Stimulated activated CD4-positive, alpha-beta T cell treated with anti-CD3 and anti-CD28 coated beads, Interleukin-15, amount 100 ng/mL, for 1 hour (primary cell): Measurements from ENCODE around the gene FBXW5.
A peak's percentile ranks its signal among the peaks of the same experiment; 100 is the strongest.

ENCODE experiments used
- DNase-seq, 2 donors: peaks; one replicate each; pipeline ENCODE4 v3.0.0-alpha.2; 2020; ENCODE audit warnings: low read depth in 1 of 2, low spot score in 1 of 2

Gene FBXW5

DNA sequence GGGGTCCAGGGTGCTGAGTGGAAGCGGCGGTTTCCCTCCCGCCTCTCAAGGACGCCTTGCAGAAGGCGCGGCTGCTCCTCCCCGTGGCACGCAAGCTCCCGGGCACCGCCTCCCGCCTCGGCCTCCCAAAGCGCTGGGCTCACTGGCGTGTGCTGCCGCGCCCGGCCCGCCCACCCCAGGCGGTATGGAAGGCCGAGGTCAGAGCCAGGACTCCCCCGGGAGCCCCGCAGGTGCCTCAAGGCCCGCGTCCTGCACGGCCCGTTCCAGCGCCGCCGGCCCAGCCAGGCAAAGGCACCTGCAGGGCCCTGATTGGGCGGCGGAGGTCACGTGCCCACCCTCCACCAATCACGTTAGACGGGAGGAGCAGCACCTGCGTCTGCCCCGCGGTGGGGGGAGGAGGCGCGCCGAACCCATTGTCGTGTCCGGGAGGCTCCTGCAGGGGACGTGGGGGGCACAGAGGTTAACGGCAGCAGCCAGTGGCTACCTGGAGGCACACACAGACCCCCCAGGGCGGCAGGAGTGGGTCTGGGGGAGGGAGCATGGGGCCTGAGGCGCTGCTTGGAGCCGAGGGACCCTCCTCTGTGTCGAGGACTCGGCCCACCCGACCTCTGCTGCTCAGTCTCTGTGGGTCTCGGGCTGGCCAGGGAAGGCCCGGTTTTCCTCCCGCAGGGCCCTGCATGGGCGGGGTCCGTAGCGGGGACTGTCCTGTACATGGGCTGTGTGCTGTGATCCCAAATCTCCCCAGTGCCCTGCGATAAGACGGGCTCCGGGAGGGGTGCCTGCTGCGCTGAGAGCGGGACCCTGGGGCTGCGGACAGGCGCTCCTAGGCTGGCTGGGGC, 5.5 kb upstream of the FBXW5 start:
- DNase-seq = peak; percentile 93 to 95

DNA sequence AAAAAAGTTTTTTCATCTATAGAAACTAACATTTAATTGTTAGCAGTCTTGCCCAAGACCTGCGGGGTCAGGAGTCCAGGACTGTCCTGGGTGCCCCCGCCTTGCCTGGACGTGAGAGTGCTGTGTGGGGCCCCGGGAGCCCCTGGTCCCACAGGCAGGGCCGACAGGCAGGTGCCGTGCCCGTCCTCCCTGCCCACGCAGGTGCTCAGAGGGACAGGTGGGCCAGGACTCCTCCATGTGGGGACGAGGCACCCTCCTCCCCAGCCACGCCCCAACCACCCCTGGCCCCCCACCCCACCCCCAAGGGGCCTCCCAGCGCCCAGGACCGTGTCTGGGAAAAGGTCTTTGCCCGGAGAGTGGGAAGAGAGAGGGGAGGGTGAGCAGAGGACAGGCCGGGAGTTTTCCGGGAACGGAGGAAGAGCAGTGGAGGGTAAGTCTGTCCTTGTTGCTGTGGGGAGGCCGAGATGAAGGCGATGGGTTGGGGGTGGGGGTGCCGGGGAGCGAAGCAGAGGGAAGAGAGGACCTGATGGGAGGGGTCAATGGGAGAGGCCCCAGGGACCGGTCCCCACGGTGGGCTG, 4.8 kb upstream of the FBXW5 start:
- no peak for DNase-seq

DNA sequence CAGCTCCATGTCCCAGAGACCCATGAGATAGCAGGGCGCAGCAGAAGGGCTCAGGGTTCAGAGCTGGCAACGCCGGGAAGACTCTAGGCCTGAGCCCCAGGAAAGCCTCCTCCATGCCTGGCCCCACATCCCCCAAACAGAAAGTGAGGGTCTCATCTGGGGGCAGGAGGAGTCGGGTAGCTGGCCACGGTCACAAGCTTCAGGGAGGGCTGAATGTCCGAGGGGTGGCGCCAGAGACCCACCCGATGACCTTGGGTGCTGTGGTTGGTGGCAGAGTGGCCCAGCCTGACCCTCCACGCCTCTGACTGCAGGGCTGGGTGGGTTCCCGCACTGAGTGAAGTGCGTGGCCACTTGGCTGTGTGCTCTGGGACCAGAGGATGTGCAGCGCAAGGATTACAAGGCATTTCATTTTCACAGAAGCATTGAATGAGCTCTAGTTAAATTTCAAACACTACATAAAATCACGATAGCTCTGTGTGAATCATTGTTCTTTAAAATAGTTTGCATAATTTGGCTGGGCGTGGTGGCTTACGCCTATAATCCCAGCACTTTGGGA, 3.5 kb upstream of the FBXW5 start:
- no peak for DNase-seq

DNA sequence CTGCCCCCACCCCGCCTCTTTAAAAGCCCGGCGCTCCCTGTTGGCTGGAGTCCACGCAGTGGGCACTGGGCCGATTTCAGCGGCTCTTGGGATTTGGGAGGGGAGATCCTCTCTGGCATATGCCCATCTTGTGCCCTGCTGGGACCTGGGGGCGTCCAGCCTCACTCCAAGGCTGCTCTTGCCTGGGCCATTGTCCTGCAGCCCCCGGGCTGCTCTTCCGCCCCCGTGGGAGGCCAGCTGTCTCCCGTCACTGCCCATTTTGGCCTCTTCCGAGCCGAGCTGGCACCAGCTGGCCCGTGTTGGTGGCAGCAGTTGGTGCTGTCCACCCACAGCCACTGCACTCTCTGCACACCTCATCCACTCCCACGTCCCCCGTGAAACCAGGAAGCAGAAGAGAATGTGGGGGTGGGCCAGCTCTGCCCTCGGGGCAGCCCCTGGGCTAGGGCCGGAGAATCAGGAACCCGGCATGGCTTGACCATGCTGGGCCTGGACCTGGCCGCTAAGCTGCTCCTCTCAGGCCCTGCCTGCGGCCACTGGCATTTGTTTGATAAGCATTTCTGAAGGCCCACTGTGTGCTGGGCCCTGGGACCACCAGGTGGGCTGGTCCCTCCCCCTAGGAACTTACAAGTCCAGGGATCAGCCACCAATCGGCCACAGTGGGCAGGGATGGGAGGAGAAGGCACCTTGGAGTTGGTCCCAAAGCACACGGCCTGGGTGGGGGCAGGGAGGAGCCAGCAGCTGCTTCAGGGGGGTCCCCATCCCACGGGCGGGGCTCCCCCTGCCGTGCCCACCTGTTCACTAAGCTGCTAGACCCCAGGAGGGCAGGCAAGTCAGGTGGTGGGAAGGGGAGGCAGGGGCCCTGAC, 2.7 kb upstream of the FBXW5 start:
- DNase-seq = no peak

DNA sequence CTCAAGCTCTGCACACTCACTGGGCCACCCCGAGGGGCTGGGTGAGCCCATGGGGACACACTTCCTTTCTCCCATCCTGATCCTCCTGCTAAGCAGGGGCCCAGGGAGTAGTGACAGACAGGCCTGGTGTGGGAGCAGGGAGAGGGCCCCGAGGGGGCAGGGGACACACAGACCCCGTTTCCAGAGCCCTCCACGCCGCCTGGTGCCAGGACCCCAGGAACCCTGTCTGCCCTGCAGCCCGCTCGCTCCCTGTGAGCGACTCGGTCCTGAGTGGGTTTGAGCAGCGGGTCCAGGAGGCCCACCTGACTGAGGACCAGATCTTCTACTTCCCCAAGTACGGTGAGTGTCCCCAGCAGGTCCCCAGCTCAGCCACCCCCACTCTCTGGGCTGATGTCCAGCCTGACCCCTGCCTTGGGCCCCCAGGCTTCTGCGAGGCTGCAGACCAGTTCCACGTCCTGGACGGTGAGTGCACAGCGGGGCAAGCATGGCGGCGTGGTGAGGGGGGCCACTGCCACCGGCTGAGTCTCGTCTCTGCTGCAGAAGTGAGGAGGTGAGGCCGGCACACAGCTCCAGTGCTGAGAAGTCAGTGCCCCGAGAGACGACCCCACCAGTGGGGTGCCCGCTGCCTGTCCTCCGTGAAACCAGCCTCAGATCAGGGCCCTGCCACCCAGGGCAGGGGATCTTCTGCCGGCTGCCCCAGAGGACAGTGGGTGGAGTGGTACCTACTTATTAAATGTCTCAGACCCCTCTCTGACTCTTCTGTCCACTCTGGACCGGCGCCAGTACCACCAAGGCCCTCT, 1.9 kb upstream of the FBXW5 start:
- DNase-seq = no peak

DNA sequence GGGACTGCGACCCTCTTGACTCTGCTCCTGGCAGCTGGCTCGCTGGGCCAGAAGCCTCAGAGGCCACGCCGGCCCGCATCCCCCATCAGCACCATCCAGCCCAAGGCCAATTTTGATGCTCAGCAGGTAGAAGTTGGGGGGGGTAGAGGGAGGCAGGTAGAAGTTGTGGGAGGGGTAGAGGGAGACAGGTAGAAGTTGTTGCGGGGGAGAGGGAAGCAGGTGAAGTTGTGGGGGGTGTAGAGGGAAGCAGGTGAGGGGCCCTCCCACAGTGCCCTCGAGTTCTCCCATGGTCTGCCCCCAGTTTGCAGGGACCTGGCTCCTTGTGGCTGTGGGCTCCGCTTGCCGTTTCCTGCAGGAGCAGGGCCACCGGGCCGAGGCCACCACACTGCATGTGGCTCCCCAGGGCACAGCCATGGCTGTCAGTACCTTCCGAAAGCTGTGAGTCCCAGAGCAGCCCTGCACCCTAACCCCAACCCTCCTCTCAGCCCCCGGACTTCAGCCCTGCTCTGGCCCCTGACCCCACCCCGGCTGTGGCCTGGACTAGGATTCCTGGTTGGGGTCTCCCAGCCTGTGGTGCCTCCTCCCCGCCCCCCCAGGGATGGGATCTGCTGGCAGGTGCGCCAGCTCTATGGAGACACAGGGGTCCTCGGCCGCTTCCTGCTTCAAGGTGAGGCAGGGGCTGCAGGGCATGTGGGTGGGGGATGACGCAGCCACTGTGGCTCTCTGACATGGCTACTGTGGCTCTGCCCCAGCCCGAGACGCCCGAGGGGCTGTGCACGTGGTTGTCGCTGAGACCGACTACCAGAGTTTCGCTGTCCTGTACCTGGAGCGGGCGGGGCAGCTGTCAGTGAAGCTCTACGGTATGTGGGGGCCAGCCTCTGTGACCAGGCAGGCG, 1.0 kb upstream of the FBXW5 start:
- DNase-seq = no peak

DNA sequence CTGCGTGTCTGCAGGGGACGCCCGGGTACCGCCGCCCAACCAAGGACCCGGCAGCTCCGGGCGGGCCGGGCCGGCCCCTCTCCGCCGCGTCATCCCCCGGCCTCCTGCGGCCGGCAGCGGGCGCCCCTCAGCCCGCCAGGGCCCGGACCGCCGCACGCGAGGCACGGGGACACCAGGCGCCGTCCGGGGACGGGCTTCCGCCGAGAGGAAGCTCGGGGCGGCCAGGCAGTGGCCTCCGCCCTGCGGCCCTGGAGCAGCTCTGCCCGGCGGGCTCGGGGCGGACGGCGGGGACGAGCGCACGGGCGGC, 373 bp downstream of the FBXW5 start:
- peak in 1 of 2 donors; percentile 24 for DNase-seq

DNA sequence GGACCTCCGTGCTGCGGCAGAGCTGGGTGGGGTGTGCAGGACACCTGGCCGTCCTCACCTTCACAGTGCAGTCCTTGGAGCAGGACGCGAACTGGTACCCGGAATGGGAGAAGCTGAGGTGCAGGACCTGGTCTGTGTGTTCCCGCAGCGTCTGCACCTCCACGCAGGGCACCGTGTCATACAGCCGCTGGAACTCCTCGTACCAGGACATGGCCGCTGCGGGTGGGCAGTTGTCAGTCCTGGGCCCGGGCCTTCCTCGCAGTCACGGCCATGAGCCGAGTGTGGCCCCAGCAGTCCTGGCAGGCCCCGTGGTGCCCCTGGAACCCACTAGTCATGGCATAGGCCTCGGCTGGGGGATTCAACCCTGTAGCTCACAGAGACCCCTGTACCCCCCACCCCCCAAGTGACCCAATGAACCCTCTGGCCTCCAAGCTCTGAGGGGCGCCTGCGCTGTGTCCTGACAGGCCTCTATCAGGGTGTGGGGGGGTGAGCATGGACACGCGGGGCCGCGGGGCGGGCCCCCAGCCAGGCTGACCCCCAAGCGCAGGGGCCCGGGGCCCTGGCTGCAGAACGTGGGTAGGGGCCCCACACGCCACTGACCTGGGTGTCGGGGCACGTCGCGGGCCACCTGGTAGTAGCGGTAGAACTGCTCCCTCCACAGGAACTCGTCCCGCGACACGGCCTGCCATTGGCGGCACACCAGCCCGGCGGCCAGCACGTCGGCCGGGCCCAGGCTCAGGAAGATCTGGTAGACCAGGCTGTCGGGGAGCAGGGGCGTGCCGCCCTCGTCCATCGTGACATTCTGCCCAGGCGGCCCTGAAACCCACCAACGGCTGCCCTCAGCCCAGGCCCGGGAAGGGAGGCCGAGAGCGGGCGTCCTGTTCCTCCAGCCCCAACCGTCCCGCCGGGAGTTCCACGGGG, 987 bp downstream of the FBXW5 start:
- no peak for DNase-seq

DNA sequence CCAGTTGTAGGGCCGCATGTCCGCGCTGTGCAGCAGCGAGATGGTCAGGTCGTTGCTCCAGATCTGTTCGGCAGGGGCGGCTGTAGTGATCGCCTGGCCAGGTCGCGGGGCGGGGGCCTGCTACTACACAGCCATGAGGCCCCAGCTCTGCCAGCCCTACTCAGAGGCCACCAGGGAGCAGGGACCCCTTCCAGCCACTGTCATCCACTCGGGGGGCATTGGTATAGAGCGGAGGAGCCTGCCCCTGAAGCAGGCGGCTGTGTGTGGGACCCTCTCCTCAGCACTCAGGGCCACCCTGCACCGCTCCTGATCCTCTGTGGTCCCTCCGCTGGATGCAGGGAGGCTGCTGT, 1.7 kb downstream of the FBXW5 start:
- no peak for DNase-seq

DNA sequence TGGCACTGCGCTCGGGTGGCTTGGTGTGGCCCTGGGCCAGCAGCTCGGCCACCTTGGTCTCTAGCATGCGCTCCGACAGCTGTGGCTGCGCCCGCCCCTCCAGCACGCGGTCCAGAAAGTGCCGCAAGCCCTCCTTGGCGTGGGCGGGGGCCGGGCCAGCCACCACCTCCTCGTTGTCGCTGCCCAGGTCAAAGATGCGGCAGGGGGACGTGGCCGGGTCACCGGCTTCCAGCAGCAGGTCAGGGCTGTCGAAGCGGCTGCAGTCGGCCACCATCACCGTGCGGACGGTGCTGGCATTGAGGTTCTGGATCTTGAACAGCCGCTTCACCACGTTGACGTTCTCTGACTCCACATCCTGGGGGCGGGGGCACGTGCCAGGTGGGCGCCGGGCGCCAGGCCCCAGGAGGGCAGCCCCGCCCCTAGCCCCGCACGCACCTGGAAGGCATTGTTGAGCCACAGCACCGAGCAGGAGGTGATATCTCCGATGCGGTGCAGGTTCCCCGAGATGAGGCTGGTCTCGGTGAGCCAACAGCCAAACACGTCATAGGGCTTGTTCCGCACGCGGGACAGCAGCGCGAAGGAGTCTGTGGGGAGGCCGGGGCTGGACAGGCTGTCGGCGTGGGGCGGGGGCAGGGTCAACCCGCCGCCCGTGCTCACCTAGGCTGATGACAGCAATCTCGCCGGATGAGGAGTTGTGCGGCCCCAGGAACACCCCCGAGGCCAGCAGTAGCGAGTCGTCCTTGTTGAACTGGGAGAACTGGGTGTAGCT, 2.2 kb downstream of the FBXW5 start:
- DNase-seq = no peak

DNA sequence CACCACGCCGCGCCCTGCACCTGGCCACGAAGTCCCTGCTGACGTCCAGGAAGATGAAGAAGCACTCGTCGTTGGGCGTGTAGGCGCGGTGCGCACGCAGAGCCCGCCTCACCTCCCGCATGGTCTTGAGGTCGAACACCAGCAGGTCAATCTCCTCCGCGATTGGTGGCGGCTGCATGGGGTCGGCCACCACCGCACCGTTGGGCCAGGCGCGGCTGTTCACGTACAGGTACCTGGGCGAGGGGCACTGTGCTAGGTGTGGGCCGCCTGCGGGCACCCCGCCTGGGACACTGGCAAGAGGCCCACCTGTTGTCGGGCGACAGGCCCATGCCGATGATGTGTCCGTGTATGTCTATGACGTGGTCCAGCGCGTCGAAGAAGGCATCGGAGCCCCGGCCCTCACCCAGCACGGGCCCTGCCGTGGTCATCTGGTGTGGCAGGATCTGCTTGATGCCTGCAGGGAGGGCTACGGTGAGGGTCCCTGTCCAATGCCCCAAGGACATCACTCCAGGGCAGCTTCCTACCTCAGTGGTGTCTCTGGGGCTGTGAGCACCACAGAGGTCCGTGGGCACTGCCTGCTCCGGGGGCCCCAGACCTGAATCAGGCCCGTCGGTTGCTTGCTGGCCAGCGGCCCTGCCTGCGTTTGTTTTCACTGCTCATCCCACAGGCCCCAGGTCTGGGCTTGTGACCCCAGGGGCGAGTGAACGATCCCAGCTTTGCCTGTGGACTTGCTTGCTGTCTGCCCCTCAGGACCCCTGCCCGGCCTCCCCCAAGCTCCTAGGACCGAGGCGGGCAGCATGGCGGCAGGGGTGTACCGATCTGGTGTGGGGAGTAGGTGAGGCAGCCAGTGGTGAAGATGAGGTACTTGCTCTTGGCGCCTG, 3.1 kb downstream of the FBXW5 start:
- no peak for DNase-seq

DNA sequence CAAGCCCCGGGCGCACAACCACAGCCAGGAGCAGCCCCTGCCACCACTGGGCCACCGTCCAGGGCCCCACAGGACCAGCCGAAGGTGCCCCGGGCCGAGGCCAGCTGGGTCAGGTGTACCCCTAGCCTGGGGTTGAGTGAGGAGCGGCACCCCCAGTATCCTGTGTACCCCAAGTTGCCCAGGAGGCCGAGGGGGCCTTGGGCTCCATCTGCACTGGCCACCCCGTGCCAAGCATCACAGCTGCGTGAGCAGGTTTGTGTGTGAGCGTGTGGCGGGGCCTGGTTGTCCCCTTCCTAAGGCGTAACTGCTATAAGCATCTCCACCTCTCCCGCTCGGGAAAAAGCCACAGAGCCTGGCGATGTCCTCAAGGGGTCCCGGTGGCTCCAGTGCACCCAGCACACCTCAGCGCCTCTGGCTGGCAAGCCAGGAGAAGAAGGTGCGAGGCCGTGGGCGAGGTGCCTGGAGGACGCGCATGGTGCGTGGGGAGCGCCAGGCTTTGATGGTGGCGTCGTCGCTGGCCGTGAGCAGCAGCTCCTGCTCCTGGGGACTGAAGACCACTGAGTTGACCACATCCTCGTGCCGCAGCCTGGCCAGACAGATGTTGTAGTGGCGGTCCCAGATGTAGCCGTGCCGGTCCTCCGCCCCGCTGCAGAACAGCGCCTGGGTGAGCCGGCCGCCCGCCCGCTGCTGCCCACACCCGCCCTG, 3.9 kb downstream of the FBXW5 start:
- no peak for DNase-seq

DNA sequence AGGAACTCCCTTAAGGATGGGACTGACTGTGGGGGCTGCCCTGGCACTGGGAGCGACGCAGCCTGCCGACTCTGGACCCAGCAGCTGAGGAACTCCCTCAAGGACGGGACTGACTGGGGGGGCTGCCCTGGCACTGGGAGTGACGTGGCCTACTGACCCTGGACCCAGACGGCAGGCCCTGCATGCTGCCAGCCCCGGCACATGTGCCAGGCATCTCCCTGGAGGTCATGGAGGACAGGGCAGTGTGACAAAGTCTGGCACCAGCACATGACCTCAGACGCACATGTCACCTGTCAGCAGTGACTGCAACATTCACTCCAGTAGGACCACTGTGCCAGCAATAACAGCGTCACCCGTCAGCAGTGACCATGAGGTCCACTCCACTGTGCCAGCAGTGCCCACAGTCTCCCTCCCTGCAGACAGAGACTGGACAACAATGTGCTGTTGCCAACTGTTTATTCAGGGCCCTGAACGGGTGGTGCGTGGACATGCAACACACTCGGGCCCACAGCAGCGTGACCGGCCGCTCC, 4.5 kb downstream of the FBXW5 start:
- DNase-seq = no peak

DNA sequence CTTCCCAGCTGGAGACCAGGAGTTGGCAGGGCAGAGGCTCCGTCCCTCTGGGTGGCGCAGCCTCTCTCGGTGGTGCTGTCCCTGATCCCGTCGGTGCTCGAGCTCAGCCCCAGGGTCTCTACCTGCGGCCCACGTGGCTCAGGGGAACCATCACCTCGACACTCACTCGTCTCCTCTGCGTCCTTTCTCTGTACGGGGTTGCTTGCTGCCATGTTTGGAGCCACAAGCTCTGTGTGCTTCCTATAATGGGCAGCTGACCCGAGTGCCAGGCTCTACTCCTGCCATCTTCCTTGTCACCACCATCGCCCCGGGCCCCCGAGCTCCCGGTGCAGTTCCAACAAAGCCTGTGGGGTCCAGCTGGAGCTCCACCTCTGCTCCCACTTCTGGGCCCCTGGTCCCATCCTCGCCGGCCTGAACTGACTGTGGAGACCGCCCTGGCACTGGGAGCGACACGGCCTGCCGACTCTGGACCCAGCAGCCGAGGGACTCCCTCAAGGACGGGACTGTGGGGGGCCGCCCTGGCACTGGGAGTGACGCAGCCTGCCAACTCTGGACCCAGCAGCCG, 5.0 kb downstream of the FBXW5 start:
- DNase-seq = no peak

DNA sequence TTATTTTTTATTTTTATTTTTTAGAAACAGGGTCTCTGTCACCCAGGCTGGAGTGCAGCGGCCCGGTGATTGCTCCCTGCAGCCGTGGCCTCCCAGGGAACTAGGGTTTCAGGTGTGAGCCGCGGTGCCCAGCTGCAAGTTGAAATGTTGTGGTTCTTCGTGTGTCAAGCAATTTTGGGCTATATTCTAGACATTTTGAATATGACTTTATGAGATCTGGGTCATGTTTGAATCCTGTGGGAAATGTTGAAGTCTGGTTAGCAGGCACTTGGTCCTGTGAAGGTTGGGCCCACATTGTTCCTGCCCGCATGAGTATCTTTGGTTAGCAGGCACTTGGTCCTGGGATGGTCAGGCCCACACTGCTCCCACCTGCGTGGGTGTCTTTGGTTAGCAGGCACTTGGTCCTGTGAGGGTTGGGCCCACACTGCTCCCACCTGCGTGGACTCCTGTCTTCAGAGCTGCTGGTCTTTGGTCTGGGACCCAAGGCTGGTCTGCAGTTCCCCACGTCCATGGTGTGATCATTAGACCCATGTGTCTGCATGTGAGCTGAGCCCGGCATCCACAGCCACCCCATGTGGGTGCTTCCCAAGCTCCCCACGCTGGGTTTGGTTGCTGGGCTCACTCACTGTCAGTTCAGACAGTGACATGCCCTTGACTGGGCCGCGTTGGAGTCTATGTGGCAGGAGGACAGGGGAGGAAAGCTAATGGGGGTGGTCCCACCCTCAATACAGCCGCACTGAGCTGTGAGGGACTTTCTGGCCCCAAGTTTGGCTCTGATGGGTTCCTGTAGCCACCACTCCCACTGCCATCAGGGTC, 7.1 kb downstream of the FBXW5 start:
- DNase-seq = no peak
